Measurements from ENCODE around the gene APOL6.

APOL6 gene

DNA sequence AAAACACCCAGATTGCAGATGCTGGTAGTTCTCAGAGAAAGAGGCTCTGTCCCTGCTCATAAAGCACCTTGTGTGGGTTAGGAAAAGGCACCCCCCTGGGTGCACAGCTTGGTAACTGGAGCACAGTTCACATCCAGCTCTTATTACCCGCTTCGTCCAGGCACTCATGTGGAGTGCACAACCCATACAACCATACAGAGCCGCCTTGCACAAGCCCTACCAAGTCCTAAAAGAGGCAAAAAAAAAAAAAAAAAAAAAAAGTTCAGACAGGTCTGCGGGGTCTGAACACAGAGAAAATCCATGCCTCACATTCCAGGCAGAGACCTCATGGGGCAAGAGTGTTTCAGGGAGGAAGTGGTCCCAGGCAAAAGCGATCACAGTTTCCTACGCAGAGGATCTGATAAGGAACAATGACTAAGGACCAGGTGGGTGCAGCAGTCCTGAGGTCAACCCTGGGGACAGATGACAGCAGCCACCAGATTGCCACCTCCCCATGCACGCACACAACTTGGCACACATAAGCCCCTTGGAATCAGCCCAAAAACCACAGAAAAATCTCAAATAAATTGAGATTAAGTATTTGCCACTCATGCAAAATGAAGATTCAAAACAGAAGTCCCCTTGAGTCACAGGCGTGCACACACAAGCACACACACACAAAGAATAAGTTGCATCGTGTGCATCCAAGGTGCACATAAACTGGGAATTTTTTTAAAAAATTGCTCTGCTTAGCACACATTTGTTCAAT lies 43.5 kb upstream of the APOL6 start:
- no peak overlapping the region for H3K4me3 ChIP-seq (ENCODE audit: low read depth, low read length)
- TF ChIP-seq, protein P1, sequence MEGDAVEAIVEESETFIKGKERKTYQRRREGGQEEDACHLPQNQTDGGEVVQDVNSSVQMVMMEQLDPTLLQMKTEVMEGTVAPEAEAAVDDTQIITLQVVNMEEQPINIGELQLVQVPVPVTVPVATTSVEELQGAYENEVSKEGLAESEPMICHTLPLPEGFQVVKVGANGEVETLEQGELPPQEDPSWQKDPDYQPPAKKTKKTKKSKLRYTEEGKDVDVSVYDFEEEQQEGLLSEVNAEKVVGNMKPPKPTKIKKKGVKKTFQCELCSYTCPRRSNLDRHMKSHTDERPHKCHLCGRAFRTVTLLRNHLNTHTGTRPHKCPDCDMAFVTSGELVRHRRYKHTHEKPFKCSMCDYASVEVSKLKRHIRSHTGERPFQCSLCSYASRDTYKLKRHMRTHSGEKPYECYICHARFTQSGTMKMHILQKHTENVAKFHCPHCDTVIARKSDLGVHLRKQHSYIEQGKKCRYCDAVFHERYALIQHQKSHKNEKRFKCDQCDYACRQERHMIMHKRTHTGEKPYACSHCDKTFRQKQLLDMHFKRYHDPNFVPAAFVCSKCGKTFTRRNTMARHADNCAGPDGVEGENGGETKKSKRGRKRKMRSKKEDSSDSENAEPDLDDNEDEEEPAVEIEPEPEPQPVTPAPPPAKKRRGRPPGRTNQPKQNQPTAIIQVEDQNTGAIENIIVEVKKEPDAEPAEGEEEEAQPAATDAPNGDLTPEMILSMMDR (IDR thresholded peaks at IDR 0.05; ENCODE audit: low read depth, low read length) = no peak
- DNase-seq (ENCODE audit: low read depth, low spot score) = no peak
- in situ Hi-C loops (cut with HindIII; ENCODE audit: low sequenced_read_pairs) = no loop called here

GRCh38 chr22:35605369-35605680 lies 42.9 kb upstream of the APOL6 start:
- in situ Hi-C loops (cut with HindIII; ENCODE audit: low sequenced_read_pairs) = no loop called here
- TF ChIP-seq, protein P1 (IDR thresholded peaks at IDR 0.05; ENCODE audit: low read depth, low read length) = no peak
- no peak overlapping the region for H3K4me3 ChIP-seq (ENCODE audit: low read depth, low read length)
- DNase-seq (ENCODE audit: low read depth, low spot score) = no peak

GRCh38 chr22:35605851-35606481 lies 42.3 kb upstream of the APOL6 start:
- no peak for DNase-seq (ENCODE audit: low read depth, low spot score)
- TF ChIP-seq, protein P1 (IDR thresholded peaks at IDR 0.05; ENCODE audit: low read depth, low read length) = no peak
- in situ Hi-C loops (cut with HindIII; ENCODE audit: low sequenced_read_pairs) = no loop called here
- no peak overlapping the region for H3K4me3 ChIP-seq (ENCODE audit: low read depth, low read length)

DNA sequence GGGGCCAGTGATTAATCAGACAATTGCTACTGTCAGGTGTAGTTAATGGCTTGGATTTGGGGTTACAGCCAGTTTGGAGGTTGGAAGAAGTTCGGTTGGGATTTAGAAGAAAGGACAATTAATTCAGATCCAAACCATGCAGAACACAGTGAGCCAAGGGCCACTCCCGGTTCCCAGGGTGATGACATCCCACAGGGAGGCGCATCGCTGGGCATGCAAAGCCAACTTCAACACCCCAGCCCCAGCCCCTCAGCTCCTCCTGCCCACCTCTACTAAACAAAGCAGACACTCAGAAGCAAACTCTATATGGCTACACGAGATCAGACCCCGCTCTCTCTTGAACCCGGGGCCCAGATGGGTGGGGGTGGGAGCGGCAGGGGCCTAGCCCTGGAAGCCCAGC lies 41.3 kb upstream of the APOL6 start:
- TF ChIP-seq, protein P1 (IDR thresholded peaks at IDR 0.05; ENCODE audit: low read depth, low read length) = no peak
- DNase-seq (ENCODE audit: low read depth, low spot score) = no peak
- in situ Hi-C loops (cut with HindIII; ENCODE audit: low sequenced_read_pairs) = no loop called here
- H3K4me3 ChIP-seq (ENCODE audit: low read depth, low read length) = no peak overlapping the region

GRCh38 chr22:35608088-35608487 lies 40.2 kb upstream of the APOL6 start:
- no peak for DNase-seq (ENCODE audit: low read depth, low spot score)
- in situ Hi-C loops (cut with HindIII; ENCODE audit: low sequenced_read_pairs) = no loop called here
- H3K4me3 ChIP-seq (ENCODE audit: low read depth, low read length) = no peak overlapping the region
- TF ChIP-seq, protein P1 (IDR thresholded peaks at IDR 0.05; ENCODE audit: low read depth, low read length) = no peak

- no peak for DNase-seq (ENCODE audit: low read depth, low spot score)
- no peak overlapping the region for H3K4me3 ChIP-seq (ENCODE audit: low read depth, low read length)
- in situ Hi-C loops (cut with HindIII; ENCODE audit: low sequenced_read_pairs) = no loop called here
- TF ChIP-seq, protein P1 (IDR thresholded peaks at IDR 0.05; ENCODE audit: low read depth, low read length) = no peak
Measured at GRCh38 chr22:35609261-35609660, 39.0 kb upstream of the APOL6 start.

Measured in astrocyte of the spinal cord (primary cell).